SIG-M5 (cell line): ENCODE measurements around the gene UCN2.
"Not testable (repeated sequence)": the region's sequence is repeated elsewhere in the genome, so short reads cannot be mapped to it uniquely, and the experiment has no call there.

Experiments
- DNase-seq: peaks from one replicate; lab custom pipeline; 2025; lab: John Stamatoyannopoulos, UW

UCN2 gene

DNA sequence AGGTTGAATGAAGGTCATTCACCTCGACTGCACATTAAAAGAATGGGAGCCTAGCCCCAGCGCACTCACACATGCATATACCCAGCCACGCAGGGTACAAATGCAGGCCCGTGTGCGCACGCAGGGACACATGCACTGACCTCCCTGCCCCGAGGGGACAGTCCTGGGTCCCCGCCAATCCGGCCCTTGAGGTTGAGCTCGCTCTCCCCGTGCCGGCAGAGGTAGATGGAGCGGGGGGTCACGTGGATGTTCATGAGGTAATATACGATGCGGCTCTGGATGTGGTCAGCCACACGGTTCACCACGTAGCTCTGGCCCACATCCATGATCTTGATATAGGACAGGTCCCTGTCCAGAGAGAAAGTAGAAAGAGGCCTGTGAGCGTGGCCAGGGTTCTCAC, 27.5 kb downstream of the UCN2 start:
- DNase-seq: no peak

DNA sequence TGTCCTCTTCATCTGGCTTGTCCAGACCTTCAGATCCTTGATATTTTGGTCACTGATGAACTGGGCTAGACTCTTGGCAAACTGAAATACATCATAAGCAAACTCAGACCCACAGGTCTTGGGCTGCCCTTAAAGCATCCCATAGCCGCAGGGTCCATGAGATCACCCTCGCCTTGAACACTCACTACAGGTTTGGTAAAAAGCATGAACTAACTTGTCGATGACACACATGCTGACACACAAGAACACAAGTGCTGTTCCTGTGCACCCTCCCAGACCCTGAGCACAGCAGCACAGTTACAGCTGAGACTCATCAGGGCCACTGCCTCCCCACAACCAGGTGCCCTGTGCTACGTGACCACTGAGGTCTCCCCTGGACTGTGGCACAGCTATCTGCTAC, 28.0 kb downstream of the UCN2 start:
- no peak for DNase-seq

DNA sequence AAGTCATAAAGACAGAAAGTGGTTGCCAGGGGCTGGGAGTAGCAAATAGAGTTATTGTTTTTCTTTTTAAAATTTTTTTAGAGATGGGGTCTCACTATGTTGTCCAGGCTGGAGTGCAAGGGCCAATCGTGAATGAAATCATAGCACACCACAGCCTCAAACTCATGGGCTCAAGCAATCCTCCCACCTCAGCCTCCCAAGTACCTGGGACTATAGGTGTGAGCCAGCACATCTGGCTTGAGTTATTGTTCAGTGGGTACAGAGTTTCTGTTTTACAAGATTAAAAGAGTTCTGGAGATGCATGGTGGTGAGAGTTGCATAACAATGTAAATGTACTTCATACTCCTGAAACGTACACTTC, 30.6 kb downstream of the UCN2 start:
- DNase-seq: no peak

GRCh38 chr3:48532271-48532976, 31.2 kb downstream of the UCN2 start:
- no peak for DNase-seq

- not testable (repeated sequence) for DNase-seq
These were observed 32.9 kb downstream of the UCN2 start for GRCh38 chr3:48530701-48531100.

GRCh38 chr3:48528754-48529153, 34.8 kb downstream of the UCN2 start:
- DNase-seq: peak; percentile 71

GRCh38 chr3:48528048-48528447, 35.5 kb downstream of the UCN2 start:
- DNase-seq: peak; percentile 14

GRCh38 chr3:48524970-48525369, 38.6 kb downstream of the UCN2 start:
- DNase-seq: no peak

DNA sequence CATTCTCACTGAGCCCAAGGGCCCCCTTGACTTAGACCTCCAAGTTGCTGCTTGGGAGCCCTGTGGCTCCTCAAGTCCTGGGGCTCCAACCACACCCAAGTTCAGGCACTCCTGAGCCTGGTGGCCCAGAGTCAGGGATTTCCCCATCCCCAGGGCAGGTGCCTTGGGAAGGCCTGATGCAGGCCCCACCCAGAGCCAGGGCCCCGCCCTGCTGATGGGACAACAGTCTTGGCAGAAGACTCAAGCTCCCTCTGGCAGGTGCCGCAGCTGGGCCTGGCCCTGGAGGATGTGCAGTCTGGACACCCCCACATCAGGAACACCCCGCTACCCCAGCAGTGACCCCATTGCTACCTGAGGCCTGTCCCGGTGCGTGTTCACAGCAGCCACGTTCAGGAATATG, 41.9 kb downstream of the UCN2 start:
- DNase-seq: no peak

DNA sequence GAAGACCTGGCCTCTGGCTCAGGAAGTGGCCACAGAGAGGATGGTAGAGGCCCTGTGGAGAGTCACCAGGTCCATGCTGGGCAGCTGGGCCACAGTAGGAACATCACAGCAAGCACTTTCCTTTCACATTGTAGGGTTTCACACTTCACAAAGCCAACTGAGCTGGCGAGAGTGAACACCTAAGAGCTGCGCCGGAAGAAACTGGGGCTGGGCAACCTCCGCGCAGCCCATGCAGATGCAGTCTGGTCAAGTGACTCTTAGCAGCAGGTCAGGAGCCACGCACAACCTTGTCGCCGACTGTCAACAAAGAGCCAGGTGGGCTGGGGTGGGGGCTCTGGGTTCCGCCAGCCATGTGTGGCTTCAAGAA, 44.3 kb downstream of the UCN2 start:
- DNase-seq: no peak

GRCh38 chr3:48518638-48519276, 44.8 kb downstream of the UCN2 start:
- no peak for DNase-seq

GRCh38 chr3:48518069-48518468, 45.5 kb downstream of the UCN2 start:
- DNase-seq: no peak

DNA sequence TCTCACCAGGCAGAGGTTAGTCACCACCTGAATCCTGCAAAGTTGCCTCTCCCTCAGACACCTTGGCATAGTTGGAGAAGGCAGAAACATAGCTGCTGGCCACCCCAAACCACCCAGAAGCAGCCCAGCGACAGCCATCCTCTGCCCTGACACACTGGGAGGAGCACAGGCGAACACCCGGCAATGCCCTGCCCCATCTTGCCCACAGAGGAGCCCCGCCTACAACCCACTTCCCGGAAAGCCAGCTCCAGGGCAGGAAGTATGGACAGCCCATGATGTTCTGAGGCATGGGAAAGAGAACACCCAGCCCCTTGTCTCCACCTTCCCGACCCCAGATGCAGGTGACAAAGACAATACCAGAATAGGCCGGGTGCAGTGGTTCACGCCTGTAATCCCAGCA, 47.0 kb downstream of the UCN2 start:
- DNase-seq: no peak

DNA sequence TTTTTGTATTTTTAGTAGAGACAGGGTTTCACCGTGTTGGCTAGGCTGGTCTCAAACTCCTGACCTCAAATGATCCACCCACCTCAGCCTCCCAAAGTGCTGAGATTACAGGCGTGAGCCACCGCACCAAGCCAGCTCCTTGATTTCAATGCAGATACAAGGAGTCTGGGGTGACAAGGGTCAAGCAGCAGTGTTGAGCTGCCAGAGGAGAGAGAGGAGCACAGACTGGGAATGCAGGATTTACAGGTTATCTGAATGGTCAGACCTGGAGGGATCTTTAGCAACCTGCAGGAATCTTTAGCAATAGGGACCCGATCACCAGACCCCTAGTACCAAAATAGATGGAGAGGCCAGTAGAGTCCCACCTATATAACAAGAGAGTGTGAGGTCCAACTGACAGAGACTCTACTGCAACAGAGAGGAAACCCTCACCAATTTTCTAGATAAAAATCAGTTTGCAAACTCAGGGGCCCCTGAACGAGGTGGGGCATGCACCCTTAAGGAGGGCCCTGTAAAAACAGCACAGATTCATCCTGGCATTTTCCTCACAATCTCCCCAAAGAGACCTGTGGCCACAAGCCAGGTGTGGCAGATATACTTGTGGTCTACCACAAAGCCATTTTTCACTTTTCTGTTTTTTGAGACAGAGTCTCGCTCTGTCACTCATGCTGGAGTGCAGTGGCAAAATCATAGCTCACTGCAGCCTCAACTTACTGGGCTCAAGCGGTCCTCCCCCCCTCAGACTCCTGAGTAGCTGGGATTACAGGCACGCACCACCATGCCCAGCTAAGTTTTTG, 49.0 kb downstream of the UCN2 start:
- no peak for DNase-seq
